Trophoblast cell (in vitro differentiated cells and primary cell): ENCODE measurements around the gene IL23R.

Experiments used
- DNase-seq, 2 donors: peaks; one replicate each; pipeline ENCODE4 v3.0.0-alpha.2; 2016
- H2AFZ ChIP-seq: 2 replicates; pipeline ENCODE4 v1.6.1; 2013; ENCODE audit warnings: low read length, moderate library complexity, mild to moderate bottlenecking; ENCODE audit not compliant: insufficient read depth, poor library complexity
- H2AK5ac ChIP-seq: 2 replicates; pipeline ENCODE4 v1.6.1; 2013; ENCODE audit warnings: mild to moderate bottlenecking, low read length
- H2BK120ac ChIP-seq: 2 replicates; pipeline ENCODE4 v1.6.1; 2013; ENCODE audit warnings: low read length, mild to moderate bottlenecking, moderate library complexity; ENCODE audit not compliant: insufficient read depth, poor library complexity
- H2BK12ac ChIP-seq: 2 replicates; pipeline ENCODE4 v1.6.1; 2013; ENCODE audit warnings: mild to moderate bottlenecking, low read length, moderate library complexity
- H2BK5ac ChIP-seq: 2 replicates; pipeline ENCODE4 v1.6.1; 2013; ENCODE audit warnings: low read length, low read depth, moderate library complexity, mild to moderate bottlenecking; ENCODE audit not compliant: poor library complexity
- H3K14ac ChIP-seq: 2 replicates; pipeline ENCODE4 v1.6.1; 2013; ENCODE audit warnings: mild to moderate bottlenecking, low read length
- H3K18ac ChIP-seq: 2 replicates; pipeline ENCODE4 v1.6.1; 2013; ENCODE audit warnings: mild to moderate bottlenecking, low read length
- H3K23ac ChIP-seq: 2 replicates; pipeline ENCODE4 v1.6.1; 2013; ENCODE audit warnings: low read length
- H3K27ac ChIP-seq: 2 replicates; pipeline ENCODE4 v1.5.1; 2013; ENCODE audit warnings: low read depth, mild to moderate bottlenecking, inconsistent platforms, low read length, moderate library complexity
- H3K27me3 ChIP-seq: 2 replicates; pipeline ENCODE4 v1.6.1; 2013; ENCODE audit warnings: inconsistent platforms, mild to moderate bottlenecking, low read length, moderate library complexity; ENCODE audit not compliant: insufficient read depth
- H3K36me3 ChIP-seq, 2 experiments: 1 replicate in 1 of 2; 2 replicates in 1 of 2; pipeline ENCODE4 v1.6.1; 2013; ENCODE audit warnings: low read length in 2 of 2, mild to moderate bottlenecking in 2 of 2, moderate library complexity in 1 of 2; ENCODE audit not compliant: insufficient read depth in 2 of 2, control insufficient read depth in 1 of 2
- H3K4ac ChIP-seq: 2 replicates; pipeline ENCODE4 v1.6.1; 2013; ENCODE audit warnings: low read depth, mild to moderate bottlenecking, low read length, moderate library complexity
- H3K4me1 ChIP-seq, 2 experiments: 1 replicate in 1 of 2; 2 replicates in 1 of 2; pipeline ENCODE4 v1.6.1; 2013; ENCODE audit warnings: low read length in 2 of 2, mild to moderate bottlenecking in 2 of 2, moderate library complexity in 1 of 2; ENCODE audit not compliant: insufficient read depth in 2 of 2, control insufficient read depth in 1 of 2
- H3K4me2 ChIP-seq: 2 replicates; pipeline ENCODE4 v1.6.1; 2013; ENCODE audit warnings: inconsistent platforms, mild to moderate bottlenecking, low read length, moderate library complexity
- H3K4me3 ChIP-seq: 2 replicates; pipeline ENCODE4 v1.5.1; 2013; ENCODE audit warnings: mild to moderate bottlenecking, low read depth, low read length, inconsistent platforms
- H3K79me1 ChIP-seq: one replicate; pipeline ENCODE4 v1.6.1; 2013; ENCODE audit warnings: low read length
- H3K79me2 ChIP-seq: 2 replicates; pipeline ENCODE4 v1.6.1; 2013; ENCODE audit warnings: low read length, mild to moderate bottlenecking; ENCODE audit not compliant: control insufficient read depth, insufficient read depth, poor library complexity
- H3K9ac ChIP-seq: 2 replicates; pipeline ENCODE4 v1.6.1; 2013; ENCODE audit warnings: mild to moderate bottlenecking, low read length
- H3K9me3 ChIP-seq: 2 replicates; pipeline ENCODE4 v1.6.1; 2013; ENCODE audit warnings: low read depth, mild to moderate bottlenecking, control low read depth, inconsistent platforms, low read length; ENCODE audit not compliant: insufficient read depth
- H4K12ac ChIP-seq: 2 replicates; pipeline ENCODE4 v1.6.1; 2013; ENCODE audit warnings: low read depth, mild to moderate bottlenecking, low read length, moderate library complexity
- H4K8ac ChIP-seq: 2 replicates; pipeline ENCODE4 v1.6.1; 2013; ENCODE audit warnings: low read depth, mild to moderate bottlenecking, low read length, moderate library complexity
- H4K91ac ChIP-seq: one replicate; pipeline ENCODE4 v1.6.1; 2013; ENCODE audit warnings: low read depth, mild to moderate bottlenecking, low read length, moderate library complexity
- WGBS: extraction: QIAGEN DNeasy Blood & Tissue Kit; methylation state at CpG from one replicate; pipeline ENCODE4 v1.1.7; 2013; ENCODE audit warnings: missing lambda C conversion rate; ENCODE audit not compliant: insufficient read length, insufficient coverage; ENCODE audit errors: extremely low coverage; 5-methylcytosine and 5-hydroxymethylcytosine counted together

The IL23R gene

GRCh38 chr1:67143966-67144365 is 22.3 kb upstream of the IL23R start:
- no peaks in the 10 kb centered on the region for H3K79me2 ChIP-seq
- no peak overlapping the region for H2BK5ac ChIP-seq
- H3K27me3 ChIP-seq: no peaks in the 10 kb centered on the region
- H2BK12ac ChIP-seq: no peak overlapping the region
- DNase-seq: no peak
- H4K12ac ChIP-seq: no peak overlapping the region
- no peak overlapping the region for H2AFZ ChIP-seq
- H3K4me3 ChIP-seq: no peak overlapping the region
- no peak overlapping the region for H2BK120ac ChIP-seq
- H3K79me1 ChIP-seq: no peaks in the 10 kb centered on the region
- WGBS: no CpG with 5 or more reads among the region's 3 CpGs
- no peak overlapping the region for H2AK5ac ChIP-seq
- H4K8ac ChIP-seq: no peak overlapping the region
- no peak overlapping the region for H3K4me2 ChIP-seq
- peaks cover 2 to 3% of the 10 kb centered on the region in 2 experiments for H3K4me1 ChIP-seq
- no peaks in the 10 kb centered on the region for H3K36me3 ChIP-seq
- H3K14ac ChIP-seq: no peak overlapping the region
- H3K23ac ChIP-seq: no peak overlapping the region
- no peak overlapping the region for H4K91ac ChIP-seq
- no peak overlapping the region for H3K9ac ChIP-seq
- no peaks in the 10 kb centered on the region for H3K9me3 ChIP-seq
- H3K4ac ChIP-seq: no peak overlapping the region
- no peak overlapping the region for H3K18ac ChIP-seq
- H3K27ac ChIP-seq: no peak overlapping the region

GRCh38 chr1:67144696-67145095 is 21.6 kb upstream of the IL23R start:
- H4K91ac ChIP-seq: no peak overlapping the region
- no peak overlapping the region for H3K4ac ChIP-seq
- no peaks in the 10 kb centered on the region for H3K9me3 ChIP-seq
- H2AFZ ChIP-seq: no peak overlapping the region
- no peak overlapping the region for H3K9ac ChIP-seq
- no peak overlapping the region for H2AK5ac ChIP-seq
- H3K4me3 ChIP-seq: no peak overlapping the region
- no peaks in the 10 kb centered on the region for H3K36me3 ChIP-seq
- no peak overlapping the region for H4K12ac ChIP-seq
- no peak overlapping the region for H4K8ac ChIP-seq
- no peak overlapping the region for H3K4me2 ChIP-seq
- H3K27me3 ChIP-seq: no peaks in the 10 kb centered on the region
- H3K79me1 ChIP-seq: no peaks in the 10 kb centered on the region
- no peak overlapping the region for H3K14ac ChIP-seq
- no peak for DNase-seq
- no peak overlapping the region for H3K23ac ChIP-seq
- no peak overlapping the region for H2BK120ac ChIP-seq
- no peaks in the 10 kb centered on the region for H3K79me2 ChIP-seq
- H2BK12ac ChIP-seq: no peak overlapping the region
- H3K18ac ChIP-seq: no peak overlapping the region
- H2BK5ac ChIP-seq: no peak overlapping the region
- H3K27ac ChIP-seq: no peak overlapping the region
- peaks cover 2 to 3% of the 10 kb centered on the region in 2 experiments for H3K4me1 ChIP-seq
- WGBS: no CpG with 5 or more reads among the region's 2 CpGs

- no peak overlapping the region for H4K8ac ChIP-seq
- H3K79me1 ChIP-seq: no peaks in the 10 kb centered on the region
- DNase-seq: no peak
- no peak overlapping the region for H3K4ac ChIP-seq
- no CpG with 5 or more reads among the region's 3 CpGs for WGBS
- no peak overlapping the region for H4K12ac ChIP-seq
- H3K9ac ChIP-seq: no peak overlapping the region
- no peak overlapping the region for H3K4me3 ChIP-seq
- H4K91ac ChIP-seq: no peak overlapping the region
- no peak overlapping the region for H3K23ac ChIP-seq
- H3K27ac ChIP-seq: no peak overlapping the region
- no peak overlapping the region for H2BK120ac ChIP-seq
- H3K14ac ChIP-seq: no peak overlapping the region
- no peaks in the 10 kb centered on the region for H3K9me3 ChIP-seq
- H2BK12ac ChIP-seq: no peak overlapping the region
- no peak overlapping the region for H2BK5ac ChIP-seq
- H2AK5ac ChIP-seq: no peak overlapping the region
- no peak overlapping the region for H3K4me2 ChIP-seq
- no peak overlapping the region for H3K18ac ChIP-seq
- H2AFZ ChIP-seq: no peak overlapping the region
- H3K27me3 ChIP-seq: no peaks in the 10 kb centered on the region
- no peaks in the 10 kb centered on the region for H3K36me3 ChIP-seq
- peaks cover 2 to 3% of the 10 kb centered on the region in 2 experiments for H3K4me1 ChIP-seq
- no peaks in the 10 kb centered on the region for H3K79me2 ChIP-seq
These were observed 20.2 kb upstream of the IL23R start for GRCh38 chr1:67146101-67146500.

- no peak overlapping the region for H3K27ac ChIP-seq
- H3K4ac ChIP-seq: no peak overlapping the region
- H3K9me3 ChIP-seq: no peaks in the 10 kb centered on the region
- H3K36me3 ChIP-seq: no peaks in the 10 kb centered on the region
- H2AFZ ChIP-seq: no peak overlapping the region
- H2BK12ac ChIP-seq: no peak overlapping the region
- no peak overlapping the region for H2BK120ac ChIP-seq
- peaks cover 2 to 3% of the 10 kb centered on the region in 2 experiments for H3K4me1 ChIP-seq
- no peaks in the 10 kb centered on the region for H3K27me3 ChIP-seq
- H3K79me2 ChIP-seq: no peaks in the 10 kb centered on the region
- H4K8ac ChIP-seq: no peak overlapping the region
- WGBS: no CpG with 5 or more reads among the region's 3 CpGs
- no peak overlapping the region for H2AK5ac ChIP-seq
- H4K91ac ChIP-seq: no peak overlapping the region
- no peak overlapping the region for H2BK5ac ChIP-seq
- no peak overlapping the region for H4K12ac ChIP-seq
- no peak overlapping the region for H3K18ac ChIP-seq
- no peak for DNase-seq
- no peak overlapping the region for H3K23ac ChIP-seq
- H3K9ac ChIP-seq: no peak overlapping the region
- H3K79me1 ChIP-seq: no peaks in the 10 kb centered on the region
- no peak overlapping the region for H3K4me2 ChIP-seq
- no peak overlapping the region for H3K14ac ChIP-seq
- no peak overlapping the region for H3K4me3 ChIP-seq
These were observed 19.7 kb upstream of the IL23R start for GRCh38 chr1:67146539-67146938.
